HEK293 (cell line): ENCODE data around the gene FAN1.

Experiments used
- CTCF ChIA-PET: fragments of 350-600 bp; formaldehyde crosslinking; extraction: SDS; loops from one replicate; lab custom pipeline; 2021; ENCODE audit warnings: antibody characterized with exemption; lab: Yijun Ruan, JAX
- POLR2A ChIA-PET: fragments of 300-600 bp; formaldehyde crosslinking; extraction: SDS; loops from one replicate; lab custom pipeline; 2020; ENCODE audit warnings: antibody characterized with exemption, inconsistent platforms; lab: Yijun Ruan, JAX
- H3K27ac ChIP-seq: fragments of 200-500 bp; sonication (Bioruptor generic); 2 replicates; pipeline ENCODE4 v1.5.1; 2014; ENCODE audit warnings: low read depth, low read length, control low read depth, inconsistent platforms; ENCODE audit errors: extremely low read depth
- H3K36me3 ChIP-seq, 2 experiments: fragments of 200-500 bp in 1 of 2; sonication (Bioruptor generic) in 1 of 2; 1 replicate in 1 of 2; 2 replicates in 1 of 2; pipeline ENCODE4 v1.5.1; 2014 to 2017; ENCODE audit warnings: inconsistent platforms in 2 of 2, low read length in 2 of 2; ENCODE audit not compliant: control insufficient read depth in 2 of 2, insufficient read depth in 1 of 2
- H3K4me1 ChIP-seq: fragments of 200-500 bp; sonication (Bioruptor generic); 2 replicates; pipeline ENCODE4 v1.5.1; 2014; ENCODE audit warnings: mild to moderate bottlenecking, low read length, inconsistent platforms; ENCODE audit not compliant: control insufficient read depth, insufficient read depth
- H3K4me3 ChIP-seq: 2 replicates; pipeline ENCODE4 v1.5.1; 2011; ENCODE audit warnings: low read depth, mild to moderate bottlenecking, control low read depth, low read length, moderate library complexity
- H3K9me3 ChIP-seq: fragments of 200-500 bp; sonication (Bioruptor generic); 2 replicates; pipeline ENCODE4 v1.5.1; 2014; ENCODE audit warnings: low read depth, low read length, inconsistent platforms; ENCODE audit not compliant: control insufficient read depth, insufficient read depth
- KLF7 ChIP-seq: fragments of 450-650 bp; formaldehyde crosslinking; IDR thresholded peaks from 2 replicates; pipeline ENCODE4 v1.5.1; 2016; ENCODE audit warnings: missing biosample characterization, missing genetic modification characterization, borderline replicate concordance
- MYNN ChIP-seq: fragments of 450-650 bp; formaldehyde crosslinking; IDR thresholded peaks from 2 replicates; pipeline ENCODE4 v1.5.1; 2016; ENCODE audit warnings: missing biosample characterization, missing genetic modification characterization, borderline replicate concordance
- REPIN1 ChIP-seq: fragments of 450-650 bp; formaldehyde crosslinking; IDR thresholded peaks from 2 replicates; pipeline ENCODE4 v1.5.1; 2017; ENCODE audit warnings: missing biosample characterization, missing genetic modification characterization, low read depth
- YY1 ChIP-seq: fragments of 450-650 bp; formaldehyde crosslinking; IDR thresholded peaks from 2 replicates; pipeline ENCODE4 v1.5.1; 2018; ENCODE audit warnings: missing biosample characterization, missing genetic modification characterization
- ZBTB20 ChIP-seq: fragments of 450-650 bp; formaldehyde crosslinking; IDR thresholded peaks from 2 replicates; pipeline ENCODE4 v1.5.1; 2016; ENCODE audit warnings: missing biosample characterization, missing genetic modification characterization
- ZBTB48 ChIP-seq: fragments of 450-650 bp; formaldehyde crosslinking; IDR thresholded peaks from 2 replicates; pipeline ENCODE4 v1.5.1; 2016; ENCODE audit warnings: missing biosample characterization, missing genetic modification characterization
- ZNF140 ChIP-seq: fragments of 450-650 bp; formaldehyde crosslinking; IDR thresholded peaks from 2 replicates; pipeline ENCODE4 v1.5.1; 2016; ENCODE audit warnings: missing biosample characterization, missing genetic modification characterization
- ZNF174 ChIP-seq: fragments of 450-650 bp; formaldehyde crosslinking; IDR thresholded peaks from 2 replicates; pipeline ENCODE4 v1.5.0; 2017; ENCODE audit warnings: missing biosample characterization, mild to moderate bottlenecking, missing genetic modification characterization
- ZNF211 ChIP-seq: fragments of 450-650 bp; formaldehyde crosslinking; IDR thresholded peaks from 2 replicates; pipeline ENCODE4 v1.5.1; 2016; ENCODE audit warnings: low read depth, missing biosample characterization, missing genetic modification characterization
- ZNF335 ChIP-seq: fragments of 450-650 bp; formaldehyde crosslinking; conservative IDR thresholded peaks from 2 replicates; pipeline ENCODE4 v1.5.1; 2016; ENCODE audit warnings: missing biosample characterization, missing genetic modification characterization
- ZNF37A ChIP-seq: fragments of 450-650 bp; IDR thresholded peaks from 2 replicates; pipeline ENCODE4 v1.5.1; 2018; ENCODE audit warnings: missing biosample characterization, missing genetic modification characterization
- ZNF426 ChIP-seq: fragments of 450-650 bp; formaldehyde crosslinking; IDR thresholded peaks from 2 replicates; pipeline ENCODE4 v1.5.1; 2017; ENCODE audit warnings: missing biosample characterization, missing genetic modification characterization, mild to moderate bottlenecking, inconsistent platforms, moderate library complexity
- ZNF610 ChIP-seq: fragments of 450-650 bp; formaldehyde crosslinking; IDR thresholded peaks from 2 replicates; pipeline ENCODE4 v1.5.1; 2016; ENCODE audit warnings: missing biosample characterization, missing genetic modification characterization, borderline replicate concordance
- ZNF76 ChIP-seq: fragments of 450-650 bp; formaldehyde crosslinking; IDR thresholded peaks from 2 replicates; pipeline ENCODE4; 2016; ENCODE audit warnings: low read depth, missing biosample characterization, missing genetic modification characterization, borderline replicate concordance
- ZNF837 ChIP-seq: fragments of 450-650 bp; formaldehyde crosslinking; IDR thresholded peaks from 2 replicates; pipeline ENCODE4 v1.5.1; 2016; ENCODE audit warnings: missing biosample characterization, missing genetic modification characterization
- TF ChIP-seq, protein P1 (sequence below): fragments of 450-650 bp; formaldehyde crosslinking; conservative IDR thresholded peaks from 2 replicates; pipeline ENCODE4 v1.5.1; 2016; ENCODE audit warnings: low read depth, missing biosample characterization, missing genetic modification characterization
- TF ChIP-seq, protein P2 (sequence below): sonication (generic); formaldehyde crosslinking; IDR thresholded peaks from 2 replicates; pipeline ENCODE4 v1.8.1; 2022; ENCODE audit warnings: mild to moderate bottlenecking, moderate library complexity, missing genetic modification reagents

Gene FAN1

DNA sequence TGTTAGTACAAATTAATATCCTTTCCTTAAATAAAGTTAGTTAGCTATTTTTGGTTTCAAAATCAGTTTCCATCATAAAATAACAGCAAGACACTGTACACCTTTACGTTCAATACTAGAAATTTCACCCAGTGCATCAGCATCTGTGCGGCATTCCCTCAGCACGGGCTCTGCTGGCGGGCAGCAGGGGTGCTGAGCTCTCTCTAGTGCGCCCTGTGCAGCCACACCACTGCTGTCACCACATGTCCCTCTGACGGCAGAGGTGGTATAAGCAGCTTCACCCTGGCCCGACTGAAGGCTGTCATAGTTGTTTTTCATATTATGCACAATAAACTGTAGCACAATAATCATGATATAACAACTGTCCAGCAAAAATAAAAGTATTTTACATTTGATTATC lies 35.4 kb downstream of the FAN1 start:
- peaks cover 14 to 85% of the 10 kb centered on the region in 2 experiments; a peak in 2 of 3 replicates for H3K36me3 ChIP-seq
- POLR2A ChIA-PET: no interaction called here

DNA sequence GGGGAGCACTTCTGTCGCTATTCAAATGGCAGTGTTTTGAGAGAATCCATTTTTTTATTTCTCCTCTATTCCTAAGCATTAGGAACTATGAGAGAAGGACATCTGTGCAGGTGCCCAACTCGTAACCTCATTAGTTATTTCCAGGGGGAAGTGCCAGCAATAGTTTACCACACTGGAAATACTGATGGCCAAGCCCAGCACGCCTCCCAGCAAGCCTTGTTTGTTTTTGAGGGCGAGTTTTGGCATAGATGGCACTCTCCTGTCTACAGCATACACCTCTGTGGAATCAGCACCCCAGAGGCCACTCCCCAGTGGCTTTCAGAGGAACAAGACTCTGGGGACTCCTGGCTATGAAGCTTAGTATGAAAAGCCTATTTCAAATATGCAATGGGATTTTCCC lies 36.6 kb downstream of the FAN1 start:
- H3K27ac ChIP-seq: no peak overlapping the region
- no peak overlapping the region for H3K4me3 ChIP-seq
- TF ChIP-seq, protein P1, sequence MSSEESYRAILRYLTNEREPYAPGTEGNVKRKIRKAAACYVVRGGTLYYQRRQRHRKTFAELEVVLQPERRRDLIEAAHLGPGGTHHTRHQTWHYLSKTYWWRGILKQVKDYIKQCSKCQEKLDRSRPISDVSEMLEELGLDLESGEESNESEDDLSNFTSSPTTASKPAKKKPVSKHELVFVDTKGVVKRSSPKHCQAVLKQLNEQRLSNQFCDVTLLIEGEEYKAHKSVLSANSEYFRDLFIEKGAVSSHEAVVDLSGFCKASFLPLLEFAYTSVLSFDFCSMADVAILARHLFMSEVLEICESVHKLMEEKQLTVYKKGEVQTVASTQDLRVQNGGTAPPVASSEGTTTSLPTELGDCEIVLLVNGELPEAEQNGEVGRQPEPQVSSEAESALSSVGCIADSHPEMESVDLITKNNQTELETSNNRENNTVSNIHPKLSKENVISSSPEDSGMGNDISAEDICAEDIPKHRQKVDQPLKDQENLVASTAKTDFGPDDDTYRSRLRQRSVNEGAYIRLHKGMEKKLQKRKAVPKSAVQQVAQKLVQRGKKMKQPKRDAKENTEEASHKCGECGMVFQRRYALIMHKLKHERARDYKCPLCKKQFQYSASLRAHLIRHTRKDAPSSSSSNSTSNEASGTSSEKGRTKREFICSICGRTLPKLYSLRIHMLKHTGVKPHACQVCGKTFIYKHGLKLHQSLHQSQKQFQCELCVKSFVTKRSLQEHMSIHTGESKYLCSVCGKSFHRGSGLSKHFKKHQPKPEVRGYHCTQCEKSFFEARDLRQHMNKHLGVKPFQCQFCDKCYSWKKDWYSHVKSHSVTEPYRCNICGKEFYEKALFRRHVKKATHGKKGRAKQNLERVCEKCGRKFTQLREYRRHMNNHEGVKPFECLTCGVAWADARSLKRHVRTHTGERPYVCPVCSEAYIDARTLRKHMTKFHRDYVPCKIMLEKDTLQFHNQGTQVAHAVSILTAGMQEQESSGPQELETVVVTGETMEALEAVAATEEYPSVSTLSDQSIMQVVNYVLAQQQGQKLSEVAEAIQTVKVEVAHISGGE: no peak
- ChIA-PET CTCF (no interaction called here), POLR2A (no interaction called here)
- H3K36me3 ChIP-seq: peaks cover 8 to 77% of the 10 kb centered on the region in 2 experiments; a peak in 2 of 3 replicates
- no peaks in the 10 kb centered on the region for H3K4me1 ChIP-seq
- no peaks in the 10 kb centered on the region for H3K9me3 ChIP-seq

More for the DNA sequence above, 35.4 kb downstream of the FAN1 start:
- Histone ChIP-seq H3K4me3 (no peak overlapping the region), H3K27ac (no peak overlapping the region), H3K4me1 (no peaks in the 10 kb centered on the region), H3K9me3 (no peaks in the 10 kb centered on the region)
- TF ChIP-seq ZNF426 (tag by site-specific recombination) (no peak), ZNF335 (tag by site-specific recombination) (no peak), ZNF174 (no peak), KLF7 (tag by site-specific recombination) (no peak), ZBTB48 (tag by site-specific recombination) (no peak), REPIN1 (tag by site-specific recombination) (no peak), ZNF211 (tag by site-specific recombination) (no peak), ZBTB20 (no peak), ZNF37A (tag by site-specific recombination) (no peak), YY1 (tag by site-specific recombination) (no peak), ZNF837 (tag by site-specific recombination) (no peak), ZNF76 (no peak), ZNF610 (tag by site-specific recombination) (no peak), ZNF140 (tag by site-specific recombination) (no peak), MYNN (no peak)
- TF ChIP-seq, protein P1: no peak
- TF ChIP-seq, protein P2, sequence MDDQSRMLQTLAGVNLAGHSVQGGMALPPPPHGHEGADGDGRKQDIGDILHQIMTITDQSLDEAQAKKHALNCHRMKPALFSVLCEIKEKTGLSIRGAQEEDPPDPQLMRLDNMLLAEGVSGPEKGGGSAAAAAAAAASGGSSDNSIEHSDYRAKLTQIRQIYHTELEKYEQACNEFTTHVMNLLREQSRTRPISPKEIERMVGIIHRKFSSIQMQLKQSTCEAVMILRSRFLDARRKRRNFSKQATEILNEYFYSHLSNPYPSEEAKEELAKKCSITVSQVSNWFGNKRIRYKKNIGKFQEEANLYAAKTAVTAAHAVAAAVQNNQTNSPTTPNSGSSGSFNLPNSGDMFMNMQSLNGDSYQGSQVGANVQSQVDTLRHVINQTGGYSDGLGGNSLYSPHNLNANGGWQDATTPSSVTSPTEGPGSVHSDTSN: no peak
- CTCF ChIA-PET: interaction anchor here (0.9 kb wide), 1 partner anchor 190 kb away, joined by 4 read pairs; no protein-coding TSS in a partner anchor
